Mesenchymal stem cell (in vitro differentiated cells and primary cell): ENCODE results near the gene C9orf50.

ENCODE experiments used
- DNase-seq: peaks from one replicate; pipeline ENCODE4 v3.0.0-alpha.2; 2013
- H2AFZ ChIP-seq: one replicate; pipeline ENCODE4 v1.6.1; 2013; ENCODE audit warnings: low read depth, mild to moderate bottlenecking, control low read depth, inconsistent platforms, low read length, moderate library complexity
- H2AK5ac ChIP-seq: 2 replicates; pipeline ENCODE4 v1.6.1; 2013; ENCODE audit warnings: low read length, moderate library complexity, mild to moderate bottlenecking, inconsistent platforms; ENCODE audit not compliant: severe bottlenecking
- H2BK120ac ChIP-seq: one replicate; pipeline ENCODE4 v1.6.1; 2013; ENCODE audit warnings: low read depth, mild to moderate bottlenecking, inconsistent platforms, low read length, moderate library complexity
- H2BK12ac ChIP-seq, 2 experiments: one replicate each; pipeline ENCODE4 v1.6.1; 2013; ENCODE audit warnings: inconsistent platforms in 2 of 2, low read length in 2 of 2, mild to moderate bottlenecking in 2 of 2, moderate library complexity in 2 of 2, control low read depth in 1 of 2
- H2BK15ac ChIP-seq: one replicate; pipeline ENCODE4 v1.6.1; 2013; ENCODE audit warnings: mild to moderate bottlenecking, low read depth, inconsistent platforms; ENCODE audit not compliant: poor library complexity, severe bottlenecking
- H2BK5ac ChIP-seq: 2 replicates; pipeline ENCODE4 v1.6.1; 2013; ENCODE audit warnings: low read depth, mild to moderate bottlenecking, low read length, control low read depth, inconsistent platforms; ENCODE audit not compliant: poor library complexity, severe bottlenecking
- H3K14ac ChIP-seq, 2 experiments: one replicate each; pipeline ENCODE4 v1.6.1; 2013; ENCODE audit warnings: inconsistent platforms in 2 of 2, low read length in 2 of 2, control low read depth in 1 of 2, mild to moderate bottlenecking in 1 of 2, moderate library complexity in 1 of 2
- H3K18ac ChIP-seq, 2 experiments: one replicate each; pipeline ENCODE4 v1.6.1; 2013; ENCODE audit warnings: inconsistent platforms in 2 of 2, low read length in 2 of 2, control low read depth in 1 of 2, low read depth in 1 of 2, mild to moderate bottlenecking in 1 of 2
- H3K23ac ChIP-seq, 2 experiments: one replicate each; pipeline ENCODE4 v1.6.1; 2013; ENCODE audit warnings: inconsistent platforms in 2 of 2, low read length in 2 of 2, mild to moderate bottlenecking in 2 of 2, moderate library complexity in 2 of 2, control low read depth in 1 of 2
- H3K27ac ChIP-seq: 2 replicates; pipeline ENCODE4 v1.5.1; 2013; ENCODE audit warnings: mild to moderate bottlenecking, moderate library complexity, low read length, control low read depth, inconsistent platforms; ENCODE audit not compliant: poor library complexity, severe bottlenecking
- H3K27me3 ChIP-seq, 2 experiments: 2 replicates each; pipeline versions ENCODE4 v1.6.1 to v1.7.0; 2013; ENCODE audit warnings: low read length in 2 of 2, mild to moderate bottlenecking in 2 of 2, moderate library complexity in 2 of 2, control low read depth in 1 of 2, inconsistent platforms in 1 of 2; ENCODE audit not compliant: control insufficient read depth in 1 of 2, insufficient read depth in 1 of 2
- H3K36me3 ChIP-seq, 2 experiments: 2 replicates each; pipeline versions ENCODE4 v1.6.1 to v1.7.0; 2013; ENCODE audit warnings: low read length in 2 of 2, control low read depth in 1 of 2, inconsistent platforms in 1 of 2, low read depth in 1 of 2, mild to moderate bottlenecking in 1 of 2; ENCODE audit not compliant: insufficient read depth in 2 of 2, control insufficient read depth in 1 of 2
- H3K4ac ChIP-seq, 2 experiments: one replicate each; pipeline ENCODE4 v1.6.1; 2013; ENCODE audit warnings: inconsistent platforms in 2 of 2, low read length in 2 of 2, mild to moderate bottlenecking in 2 of 2, moderate library complexity in 2 of 2, control low read depth in 1 of 2, low read depth in 1 of 2
- H3K4me1 ChIP-seq: 2 replicates; pipeline ENCODE4 v1.6.1; 2013; ENCODE audit warnings: low read depth, low read length, control low read depth; ENCODE audit not compliant: control insufficient read depth, insufficient read depth
- H3K4me2 ChIP-seq: 2 replicates; pipeline ENCODE4 v1.6.1; 2013; ENCODE audit warnings: low read length, mild to moderate bottlenecking, inconsistent platforms; ENCODE audit not compliant: poor library complexity, severe bottlenecking
- H3K4me3 ChIP-seq, 2 experiments: 2 replicates each; pipeline versions ENCODE4 v1.5.1 to v1.7.0; 2013; ENCODE audit warnings: low read length in 2 of 2, mild to moderate bottlenecking in 2 of 2, control low read depth in 1 of 2, low read depth in 1 of 2; ENCODE audit not compliant: insufficient read depth in 1 of 2
- H3K79me1 ChIP-seq: replicated peaks from 2 replicates; pipeline ENCODE4 v1.6.1; 2013; ENCODE audit warnings: mild to moderate bottlenecking, control low read depth, low read length, inconsistent platforms; ENCODE audit not compliant: poor library complexity, severe bottlenecking
- H3K9ac ChIP-seq: 2 replicates; pipeline ENCODE4 v1.7.0; 2013; ENCODE audit warnings: mild to moderate bottlenecking, low read length, moderate library complexity
- H3K9me3 ChIP-seq: 2 replicates; pipeline ENCODE4 v1.7.0; 2013; ENCODE audit warnings: mild to moderate bottlenecking, low read length; ENCODE audit not compliant: control insufficient read depth
- H4K8ac ChIP-seq: one replicate; pipeline ENCODE4 v1.6.1; 2013; ENCODE audit warnings: inconsistent platforms, mild to moderate bottlenecking, low read length, moderate library complexity
- H4K91ac ChIP-seq: one replicate; pipeline ENCODE4 v1.6.1; 2013; ENCODE audit warnings: mild to moderate bottlenecking, low read length, inconsistent platforms
- WGBS: methylation state at CpG from one replicate; pipeline ENCODE4 v1.1.7; 2013; ENCODE audit warnings: mixed read lengths; 5-methylcytosine and 5-hydroxymethylcytosine counted together

Gene C9orf50

GRCh38 chr9:129591916-129592315 lies 29.0 kb downstream of the C9orf50 start:
- Histone ChIP-seq H3K79me1 (no peaks in the 10 kb centered on the region), H3K4me3 (no peak overlapping the region), H4K91ac (no peak overlapping the region), H3K23ac (no peak overlapping the region), H2AFZ (no peak overlapping the region), H3K4me1 (peaks cover 14% of the 10 kb centered on the region), H3K18ac (no peak overlapping the region), H3K9me3 (no peaks in the 10 kb centered on the region), H3K4ac (no peak overlapping the region), H3K14ac (no peak overlapping the region), H2AK5ac (peak overlapping the region; percentile 13), H4K8ac (no peak overlapping the region), H3K27ac (no peak overlapping the region), H2BK12ac (peak overlapping the region in 1 of 2 experiments; percentile 56), H3K9ac (no peak overlapping the region), H2BK5ac (no peak overlapping the region), H3K27me3 (no peaks in the 10 kb centered on the region), H3K36me3 (no peaks in the 10 kb centered on the region), H2BK120ac (no peak overlapping the region), H3K4me2 (no peak overlapping the region), H2BK15ac (no peak overlapping the region)
- 69% methylated on average over 5 of the region's 5 CpGs for WGBS
- no peak for DNase-seq

GRCh38 chr9:129590466-129590865 lies 30.4 kb downstream of the C9orf50 start:
- no peak overlapping the region for H3K4me2 ChIP-seq
- DNase-seq: no peak
- H2AFZ ChIP-seq: no peak overlapping the region
- H3K4ac ChIP-seq: no peak overlapping the region
- H2AK5ac ChIP-seq: no peak overlapping the region
- no peak overlapping the region for H3K14ac ChIP-seq
- no peak overlapping the region for H3K18ac ChIP-seq
- no peak overlapping the region for H2BK120ac ChIP-seq
- no peak overlapping the region for H3K9ac ChIP-seq
- no peak overlapping the region for H4K8ac ChIP-seq
- no peak overlapping the region for H2BK15ac ChIP-seq
- H3K27me3 ChIP-seq: no peaks in the 10 kb centered on the region
- no peaks in the 10 kb centered on the region for H3K9me3 ChIP-seq
- H3K4me3 ChIP-seq: no peak overlapping the region
- H3K4me1 ChIP-seq: peaks cover 6% of the 10 kb centered on the region
- no peak overlapping the region for H3K27ac ChIP-seq
- H2BK5ac ChIP-seq: no peak overlapping the region
- 84% methylated on average over 6 of the region's 6 CpGs for WGBS
- no peak overlapping the region for H4K91ac ChIP-seq
- no peaks in the 10 kb centered on the region for H3K79me1 ChIP-seq
- no peak overlapping the region for H3K23ac ChIP-seq
- H3K36me3 ChIP-seq: no peaks in the 10 kb centered on the region
- no peak overlapping the region for H2BK12ac ChIP-seq

- Histone ChIP-seq H2BK15ac (peak overlapping the region; percentile 58), H2AK5ac (no peak overlapping the region), H3K9me3 (no peaks in the 10 kb centered on the region), H3K9ac (no peak overlapping the region), H4K8ac (no peak overlapping the region), H3K36me3 (no peaks in the 10 kb centered on the region), H3K27me3 (no peaks in the 10 kb centered on the region), H2BK120ac (peak overlapping the region; percentile 42), H3K27ac (no peak overlapping the region), H3K23ac (no peak overlapping the region), H3K4me2 (no peak overlapping the region), H4K91ac (no peak overlapping the region), H3K14ac (no peak overlapping the region), H2BK12ac (no peak overlapping the region), H3K18ac (no peak overlapping the region), H3K4me1 (peaks cover 6% of the 10 kb centered on the region), H2BK5ac (no peak overlapping the region), H3K79me1 (no peaks in the 10 kb centered on the region), H2AFZ (no peak overlapping the region), H3K4me3 (no peak overlapping the region), H3K4ac (no peak overlapping the region)
- no peak for DNase-seq
- WGBS: 84% methylated on average over 19 of the region's 23 CpGs
These were observed 33.2 kb downstream of the C9orf50 start for GRCh38 chr9:129587487-129588262.

GRCh38 chr9:129586685-129587084 lies 34.2 kb downstream of the C9orf50 start:
- H3K4me3 ChIP-seq: no peak overlapping the region
- no peak overlapping the region for H2AK5ac ChIP-seq
- H2AFZ ChIP-seq: no peak overlapping the region
- no peak overlapping the region for H2BK12ac ChIP-seq
- no peaks in the 10 kb centered on the region for H3K36me3 ChIP-seq
- H3K14ac ChIP-seq: no peak overlapping the region
- no peak overlapping the region for H2BK15ac ChIP-seq
- no peak overlapping the region for H3K9ac ChIP-seq
- H4K8ac ChIP-seq: peak overlapping the region; percentile 29
- 66% methylated on average over 7 of the region's 8 CpGs for WGBS
- H3K23ac ChIP-seq: no peak overlapping the region
- H3K4ac ChIP-seq: no peak overlapping the region
- peaks cover 2% of the 10 kb centered on the region for H3K4me1 ChIP-seq
- H2BK120ac ChIP-seq: no peak overlapping the region
- no peaks in the 10 kb centered on the region for H3K27me3 ChIP-seq
- H3K9me3 ChIP-seq: no peaks in the 10 kb centered on the region
- no peak overlapping the region for H2BK5ac ChIP-seq
- peak overlapping the region in 1 of 2 experiments; percentile 28 for H3K18ac ChIP-seq
- H3K27ac ChIP-seq: no peak overlapping the region
- H3K79me1 ChIP-seq: no peaks in the 10 kb centered on the region
- H3K4me2 ChIP-seq: no peak overlapping the region
- no peak for DNase-seq
- peak overlapping the region; percentile 34 for H4K91ac ChIP-seq
